HCT116 (cell line): ENCODE data around the gene SAT1. TPM values are rescaled to one million over a fixed set of nuclear protein-coding genes. Genes with fewer than 3 reads are reported as not detected.

ENCODE experiments used
- ATAC-seq: fragments of 200-7000 bp; cut with Tn5 transposase; 2 replicates; pipeline ENCODE4 v1.9.1; 2020; ENCODE audit warnings: mild to moderate bottlenecking, moderate library complexity
- BruUV-seq: library from RNA; stranded (reverse); fragments of 400-500 nt; replicated peaks from 2 replicates; lab custom pipeline; 2021; lab: Mats Ljungman, UMichigan
- CTCF ChIA-PET: fragments of 300-600 bp; sonication (Branson Sonifier 250); formaldehyde crosslinking; loops from one replicate; lab custom pipeline; 2021; ENCODE audit warnings: antibody characterized with exemption; lab: Charles Lee
- POLR2A ChIA-PET: fragments of 300-600, 350-600 bp; sonication (Branson Sonifier 250); formaldehyde crosslinking; loops from one replicate; lab custom pipeline; 2021; ENCODE audit warnings: antibody characterized with exemption; lab: Charles Lee
- RAD21 ChIA-PET, 2 experiments: fragments of 300-600 bp; sonication (Branson Sonifier 250); formaldehyde crosslinking; loops; one replicate each; lab custom pipeline; 2023; ENCODE audit warnings: low total read pairs in 2 of 2; ENCODE audit not compliant: uncharacterized antibody in 2 of 2, unreplicated experiment in 2 of 2, low non-redundant PET in 1 of 2; lab: Charles Lee
- DNase-seq: peaks from one replicate; pipeline ENCODE4 v3.0.0-alpha.2; 2010; ENCODE audit warnings: low read depth, low spot score
- H2AFZ ChIP-seq: fragments of 200-600 bp; shearing (Covaris generic), sonication (generic); 2 replicates; pipeline ENCODE4 v1.6.1; 2017; ENCODE audit warnings: low read depth, mixed run types, mixed read lengths, antibody characterized with exemption, low read length; ENCODE audit not compliant: poor library complexity, severe bottlenecking
- H3K27ac ChIP-seq: 2 replicates; pipeline ENCODE4 v1.5.1; 2012; ENCODE audit warnings: low read depth, low read length
- H3K27me3 ChIP-seq: fragments of 200-600 bp; sonication (generic); 2 replicates; pipeline ENCODE4 v1.6.1; 2016; ENCODE audit warnings: mixed run types, low read length, mixed read lengths; ENCODE audit not compliant: insufficient read depth
- H3K36me3 ChIP-seq, 2 experiments: fragments of 200-500 bp in 1 of 2; fragments of 200-600 bp in 1 of 2; sonication (Bioruptor generic) in 1 of 2; sonication (generic) in 1 of 2; 2 replicates each; pipeline versions ENCODE4 v1.5.1 to v1.6.1; 2014 to 2016; ENCODE audit warnings: low read length in 2 of 2, inconsistent platforms in 1 of 2, mixed read lengths in 1 of 2, mixed run types in 1 of 2; ENCODE audit not compliant: insufficient read depth in 2 of 2, control insufficient read depth in 1 of 2
- H3K4me1 ChIP-seq, 2 experiments: fragments of 200-600 bp in 1 of 2; sonication (generic) in 1 of 2; 2 replicates each; pipeline versions ENCODE4 v1.5.1 to v1.6.1; 2012 to 2017; ENCODE audit warnings: low read length in 2 of 2, inconsistent platforms in 1 of 2, mild to moderate bottlenecking in 1 of 2, mixed read lengths in 1 of 2, mixed run types in 1 of 2, moderate library complexity in 1 of 2; ENCODE audit not compliant: insufficient read depth in 2 of 2, control insufficient read depth in 1 of 2
- H3K4me2 ChIP-seq: fragments of 200-600 bp; sonication (generic); 2 replicates; pipeline ENCODE4 v1.6.1; 2017; ENCODE audit warnings: mixed run types, low read length, mixed read lengths
- H3K4me3 ChIP-seq, 2 experiments: fragments of 200-600 bp in 1 of 2; sonication (generic) in 1 of 2; replicated peaks in 1 of 2; 2 replicates each; pipeline ENCODE4 v1.5.1; 2011 to 2016; ENCODE audit warnings: low read length in 2 of 2, control low read depth in 1 of 2, low read depth in 1 of 2, mild to moderate bottlenecking in 1 of 2, mixed read lengths in 1 of 2, mixed run types in 1 of 2
- H3K79me2 ChIP-seq: fragments of 200-600 bp; sonication (generic); 2 replicates; pipeline ENCODE4 v1.6.1; 2017; ENCODE audit warnings: mild to moderate bottlenecking, mixed run types, low read length, moderate library complexity, mixed read lengths; ENCODE audit not compliant: insufficient read depth
- H3K9ac ChIP-seq: fragments of 200-600 bp; sonication (generic); 2 replicates; pipeline ENCODE4 v1.6.1; 2016; ENCODE audit warnings: low read length, mixed read lengths
- H3K9me2 ChIP-seq: fragments of 200-600 bp; sonication (generic), shearing (Covaris generic); 2 replicates; pipeline ENCODE4 v1.6.1; 2017; ENCODE audit warnings: mixed run types, mild to moderate bottlenecking, moderate library complexity; ENCODE audit not compliant: insufficient read depth
- H3K9me3 ChIP-seq, 2 experiments: fragments of 200-500 bp in 1 of 2; fragments of 200-600 bp in 1 of 2; sonication (Bioruptor generic) in 1 of 2; sonication (generic) in 1 of 2; 2 replicates each; pipeline ENCODE4 v1.6.1; 2014 to 2017; ENCODE audit warnings: low read length in 2 of 2, mixed read lengths in 2 of 2, inconsistent platforms in 1 of 2, low read depth in 1 of 2, mild to moderate bottlenecking in 1 of 2, mixed run types in 1 of 2, moderate library complexity in 1 of 2; ENCODE audit not compliant: control insufficient read depth in 1 of 2, insufficient read depth in 1 of 2
- H4K20me1 ChIP-seq: fragments of 200-600 bp; sonication (generic), shearing (Covaris generic); 2 replicates; pipeline ENCODE4 v1.6.1; 2017; ENCODE audit warnings: mixed run types, mild to moderate bottlenecking, moderate library complexity; ENCODE audit not compliant: insufficient read depth
- ATF3 ChIP-seq: IDR thresholded peaks from 2 replicates; pipeline ENCODE4 v1.6.1; 2012
- CEBPB ChIP-seq: IDR thresholded peaks from 2 replicates; pipeline ENCODE4 v1.6.1; 2012; ENCODE audit warnings: low read depth
- EZH2phosphoT487 ChIP-seq: fragments of 200-600 bp; IDR thresholded peaks from 2 replicates; pipeline ENCODE4 v1.6.1; 2018; ENCODE audit warnings: antibody characterized with exemption, borderline replicate concordance
- MAX ChIP-seq: IDR thresholded peaks from 2 replicates; pipeline ENCODE4 v1.6.1; 2012
- TCF7L2 ChIP-seq: IDR thresholded peaks from 2 replicates; pipeline ENCODE4 v1.7.0; 2011; ENCODE audit warnings: borderline replicate concordance, inconsistent platforms; ENCODE audit not compliant: insufficient read depth, insufficient read length; ENCODE audit errors: extremely low read depth
- YY1 ChIP-seq: IDR thresholded peaks from 2 replicates; pipeline ENCODE4 v1.6.1; 2011; ENCODE audit warnings: low read length, low read depth, moderate library complexity, mild to moderate bottlenecking; ENCODE audit not compliant: insufficient replicate concordance; ENCODE audit errors: extremely low read depth
- ZBTB33 ChIP-seq: IDR thresholded peaks from 2 replicates; pipeline ENCODE4 v1.6.1; 2011; ENCODE audit warnings: mild to moderate bottlenecking, low read length, moderate library complexity; ENCODE audit not compliant: insufficient replicate concordance; ENCODE audit errors: extremely low read depth
- ZFX ChIP-seq: fragments of 450-650 bp; IDR thresholded peaks from 2 replicates; pipeline ENCODE4 v1.6.1; 2017
- intact Hi-C: fragments of 100-400 bp; cut with micrococcal nuclease; formaldehyde crosslinking; loops from 2 replicates; pipeline ENCODE4 v1.10.0; 2022
- total RNA-seq: library from RNA; stranded (reverse); gene quantifications from one replicate; pipeline ENCODE4 v1.2.1, GENCODE V29; 2021; ENCODE audit not compliant: unreplicated experiment

The SAT1 gene
- total RNA-seq, 1 experiment from 2014 or later, result 821 TPM

GRCh38 chrX:23788521-23788920, 5.5 kb downstream of the SAT1 start:
- Histone ChIP-seq H3K4me2 (no peak overlapping the region), H3K79me2 (peaks cover 18% of the 10 kb centered on the region), H3K9ac (no peak overlapping the region), H2AFZ (no peak overlapping the region), H3K4me1 (peaks cover 20 to 45% of the 10 kb centered on the region in 2 experiments), H4K20me1 (0 out of 2 replicates have a peak, but pooled peaks cover 6% of the 10 kb centered on the region), H3K4me3 (no peak overlapping the region), H3K9me3 (no peaks in the 10 kb centered on the region), H3K27ac (peak overlapping the region; percentile 53), H3K36me3 (peaks cover 7 to 17% of the 10 kb centered on the region in 2 experiments), H3K27me3 (no peaks in the 10 kb centered on the region), H3K9me2 (no peaks in the 10 kb centered on the region)
- intact Hi-C loops, result loop anchor here (2.0 kb wide), 1 partner anchor 18 kb away; no protein-coding TSS in a partner anchor
- ChIA-PET RAD21 (interaction anchor here (0.7 to 1.0 kb wide), 2 partner anchors 112 to 113 kb away, joined by 4 to 5 read pairs; no protein-coding TSS in a partner anchor), POLR2A (interaction anchor here (2.6 to 7.7 kb wide), 3 partner anchors 19 to 113 kb away, joined by 10 to 75 read pairs (median 25); no protein-coding TSS in a partner anchor), CTCF (no interaction called here)
- BruUV-seq, result no TSS peak
- ATAC-seq (no peak), DNase-seq (no peak)
- TF ChIP-seq ZBTB33 (no peak), TCF7L2 (no peak)

- no peaks in the 10 kb centered on the region for H3K9me3 ChIP-seq
- ChIA-PET RAD21 (interaction anchor here in 1 of 2 experiments (0.7 kb wide), 1 partner anchor 111 kb away, joined by 5 read pairs; no protein-coding TSS in a partner anchor), POLR2A (interaction anchor here (2.8 to 7.7 kb wide), 2 partner anchors 100 to 112 kb away, joined by 10 to 75 read pairs; no protein-coding TSS in a partner anchor)
- H3K4me2 ChIP-seq, result no peak overlapping the region
- intact Hi-C loops, result loop anchor here (2.0 kb wide), 1 partner anchor 18 kb away; no protein-coding TSS in a partner anchor
- DNase-seq (no peak), ATAC-seq (no peak)
- no peaks in the 10 kb centered on the region for H3K27me3 ChIP-seq
- 0 out of 2 replicates have a peak, but pooled peaks cover 6% of the 10 kb centered on the region for H4K20me1 ChIP-seq
- H3K9ac ChIP-seq, result no peak overlapping the region
- BruUV-seq, result no TSS peak
- H3K4me1 ChIP-seq, result peaks cover 21 to 41% of the 10 kb centered on the region in 2 experiments
- H2AFZ ChIP-seq, result no peak overlapping the region
- TF ChIP-seq MAX (no peak), ATF3 (no peak), CEBPB (no peak), EZH2phosphoT487 (no peak), ZFX (no peak), TCF7L2 (no peak), YY1 (no peak)
- TF ChIP-seq, all 23 proteins: peak for 0
- Histone ChIP-seq H3K36me3 (peaks cover 4 to 14% of the 10 kb centered on the region in 2 experiments), H3K9me2 (no peaks in the 10 kb centered on the region), H3K27ac (peak overlapping the region; percentile 53; the same call in 1 of the 2 replicates), H3K4me3 (no peak overlapping the region), H3K79me2 (peaks cover 13% of the 10 kb centered on the region)
- CTCF ChIA-PET, result no interaction called here
These were observed 6.0 kb downstream of the SAT1 start for GRCh38 chrX:23788946-23789345.
